Hindlimb muscle (tissue), 1 donor: Measurements from ENCODE around the gene IGLL5. TPM values are rescaled to one million over a fixed set of nuclear protein-coding genes. Genes with fewer than 3 reads are reported as not detected.
"Not testable (repeated sequence)": the region's sequence is repeated elsewhere in the genome, so short reads cannot be mapped to it uniquely, and the experiment has no call there.

Source experiments
- DNase-seq: peaks from one replicate; pipeline ENCODE4 v3.0.0-alpha.2; 2013
- polyA plus RNA-seq: library from polyadenylated mRNA; unstranded; fragments of 120-200 nt; gene quantifications from one replicate; pipeline ENCODE4 v1.2.1, GENCODE V29; 2013; ENCODE audit not compliant: insufficient read length

The IGLL5 gene
- polyA plus RNA-seq, 1 donor: 0.22 TPM

DNA sequence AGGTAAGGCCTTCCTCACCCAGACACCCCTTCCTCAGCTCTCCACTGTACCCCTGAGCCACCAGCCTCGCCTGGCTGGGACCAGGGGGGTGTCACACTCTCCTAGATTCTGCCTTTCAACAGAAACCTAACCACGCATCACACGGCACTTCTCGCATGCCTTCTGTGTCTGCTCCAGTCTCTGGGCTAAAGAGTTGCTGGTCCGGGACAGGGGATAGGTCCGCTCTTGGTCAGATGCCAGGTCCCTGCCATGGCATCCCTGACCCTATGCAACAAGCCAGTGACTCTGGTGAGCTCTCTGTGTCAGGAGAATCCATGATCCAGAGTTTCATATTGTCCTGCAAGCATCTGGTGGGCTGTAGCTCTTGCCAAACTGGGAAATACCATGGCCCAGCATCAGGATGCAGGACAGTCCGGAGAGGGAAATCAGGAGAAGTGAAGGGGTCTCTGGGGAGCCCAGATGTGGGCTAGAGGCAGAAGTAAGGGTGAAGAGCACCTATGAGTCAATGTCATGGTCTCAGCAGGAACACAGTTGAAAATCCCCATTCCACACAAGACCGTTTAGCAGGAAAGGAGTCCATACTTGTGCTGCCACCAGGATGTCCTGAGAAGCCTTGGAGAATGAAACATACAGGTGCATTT, 14.1 kb downstream of the IGLL5 start:
- no peak for DNase-seq

DNA sequence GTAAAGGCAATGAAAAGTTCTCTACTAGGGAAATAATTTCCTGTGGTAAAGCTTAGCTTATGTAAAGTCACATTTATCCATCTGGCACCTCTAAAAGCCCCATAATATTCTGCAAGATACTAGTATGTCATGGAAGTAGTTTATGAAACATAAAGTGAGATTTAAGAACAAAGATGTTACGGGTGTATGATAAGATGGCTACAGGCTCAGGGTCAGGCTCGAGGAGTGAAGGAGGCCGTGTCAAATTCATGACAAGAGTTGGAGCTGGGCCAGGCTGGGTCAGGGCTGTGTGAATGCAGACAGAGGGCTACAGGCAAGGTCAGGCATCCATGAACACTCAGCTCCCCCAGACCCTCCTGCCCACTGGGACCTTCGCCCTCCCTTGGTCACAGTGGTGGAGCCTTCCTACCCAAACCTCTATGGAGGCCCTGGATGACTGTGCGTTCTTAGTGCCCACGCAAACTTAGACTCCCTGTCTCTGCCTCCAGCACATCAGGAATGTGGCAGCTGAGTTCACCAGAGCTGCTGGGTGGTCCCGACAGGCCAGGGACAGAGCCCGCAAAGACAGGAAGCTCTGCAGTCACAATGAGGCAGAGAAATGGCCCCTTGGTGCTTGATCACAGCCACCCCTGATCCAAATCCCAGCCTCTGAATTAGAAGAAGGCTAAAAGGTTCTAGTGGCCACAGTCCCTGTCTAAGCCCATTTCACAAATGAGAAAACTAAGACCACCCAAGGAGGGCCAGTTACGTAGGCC, 14.8 kb downstream of the IGLL5 start:
- no peak for DNase-seq

DNA sequence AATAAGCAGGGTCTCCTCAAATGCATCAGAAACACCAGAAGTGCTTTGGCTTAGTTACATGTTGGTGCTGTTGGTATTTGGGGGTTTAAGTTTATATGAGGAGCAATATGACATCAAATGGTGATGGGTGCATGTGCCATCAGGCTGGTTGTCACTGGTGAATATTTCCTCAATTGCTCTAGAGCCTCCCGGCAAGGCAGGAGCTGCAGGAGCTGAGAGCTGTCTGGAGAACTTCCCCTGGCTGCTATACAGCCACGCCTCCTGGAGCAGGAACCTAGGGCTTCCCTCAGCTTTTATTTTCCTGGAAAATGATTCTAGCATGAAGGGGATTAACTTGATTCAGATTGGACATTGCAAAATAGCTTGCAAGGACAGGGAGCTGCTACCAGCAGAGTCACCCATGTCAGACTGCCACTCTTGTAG, 15.8 kb downstream of the IGLL5 start:
- DNase-seq: peak; percentile 58

DNA sequence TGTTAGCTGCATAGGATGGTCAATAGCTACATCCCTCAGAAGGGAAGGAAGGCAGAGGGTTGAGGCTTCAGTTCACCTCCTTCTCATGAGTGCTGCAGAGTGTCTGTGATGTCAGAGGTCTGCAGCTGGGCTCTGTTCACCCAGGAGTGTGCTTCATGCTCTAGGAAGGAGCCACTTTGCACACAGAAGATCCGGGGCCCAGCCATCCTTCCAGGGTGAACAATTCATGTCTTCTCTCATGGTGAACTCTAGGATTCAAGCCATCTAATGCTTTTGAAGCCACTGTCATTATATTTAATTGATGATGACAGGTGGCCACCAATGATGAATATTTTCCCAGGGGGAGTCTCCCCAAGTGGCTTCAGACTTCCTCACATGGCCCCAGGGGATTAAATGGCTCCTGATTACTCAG, 16.2 kb downstream of the IGLL5 start:
- not testable (repeated sequence) for DNase-seq

DNA sequence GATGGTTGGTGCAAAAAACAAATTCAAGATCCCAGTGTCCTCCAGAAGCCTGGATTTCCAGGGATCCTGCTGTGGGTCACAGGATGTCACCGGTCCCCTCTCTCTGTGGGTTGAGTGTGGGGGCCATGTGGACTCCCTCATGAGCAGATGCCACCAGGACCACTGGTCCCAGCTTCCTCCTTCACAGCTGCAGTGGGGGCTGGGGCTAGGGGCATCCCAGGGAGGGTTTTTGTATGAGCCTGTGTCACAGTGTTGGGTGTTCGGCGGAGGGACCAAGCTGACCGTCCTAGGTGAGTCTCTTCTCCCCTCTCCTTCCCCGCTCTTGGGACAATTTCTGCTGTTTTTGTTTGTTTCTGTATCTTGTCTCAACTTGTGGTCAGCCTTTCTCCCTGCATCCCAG, 17.1 kb downstream of the IGLL5 start:
- DNase-seq: not testable (repeated sequence)

DNA sequence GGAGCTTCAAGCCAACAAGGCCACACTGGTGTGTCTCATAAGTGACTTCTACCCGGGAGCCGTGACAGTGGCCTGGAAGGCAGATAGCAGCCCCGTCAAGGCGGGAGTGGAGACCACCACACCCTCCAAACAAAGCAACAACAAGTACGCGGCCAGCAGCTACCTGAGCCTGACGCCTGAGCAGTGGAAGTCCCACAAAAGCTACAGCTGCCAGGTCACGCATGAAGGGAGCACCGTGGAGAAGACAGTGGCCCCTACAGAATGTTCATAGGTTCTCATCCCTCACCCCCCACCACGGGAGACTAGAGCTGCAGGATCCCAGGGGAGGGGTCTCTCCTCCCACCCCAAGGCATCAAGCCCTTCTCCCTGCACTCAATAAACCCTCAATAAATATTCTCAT, 18.8 kb downstream of the IGLL5 start:
- DNase-seq: not testable (repeated sequence)

DNA sequence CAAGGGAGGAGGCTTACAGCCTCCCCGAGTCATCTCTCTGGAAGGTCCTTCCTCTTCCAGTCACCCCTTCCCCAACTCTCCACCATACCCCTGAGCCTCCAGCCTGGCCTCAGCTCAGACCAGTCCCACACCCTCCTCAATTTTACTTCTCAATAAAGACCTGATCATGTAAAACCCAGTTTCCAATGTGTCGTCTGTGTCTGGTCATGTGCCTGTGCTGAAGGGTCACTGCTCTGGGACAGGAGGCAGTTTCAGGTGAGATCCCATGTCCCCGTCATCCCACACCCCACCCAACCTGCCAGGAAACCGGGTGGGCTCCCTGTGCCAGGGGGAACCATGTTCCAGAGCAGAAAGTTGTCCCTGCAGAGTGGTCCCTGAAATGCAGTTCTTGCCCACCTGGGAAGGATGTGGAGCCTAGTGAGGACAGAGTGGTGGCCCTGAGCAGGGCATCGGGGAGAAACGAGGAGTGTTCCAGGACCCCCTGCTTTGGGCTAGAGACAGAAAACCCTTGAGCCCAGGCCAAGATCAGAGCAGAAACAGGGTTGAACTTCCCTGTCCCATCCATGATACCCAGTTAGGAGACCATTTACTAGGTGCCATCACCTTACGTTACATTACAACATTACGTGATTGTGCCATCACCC, 19.4 kb downstream of the IGLL5 start:
- DNase-seq: no peak

DNA sequence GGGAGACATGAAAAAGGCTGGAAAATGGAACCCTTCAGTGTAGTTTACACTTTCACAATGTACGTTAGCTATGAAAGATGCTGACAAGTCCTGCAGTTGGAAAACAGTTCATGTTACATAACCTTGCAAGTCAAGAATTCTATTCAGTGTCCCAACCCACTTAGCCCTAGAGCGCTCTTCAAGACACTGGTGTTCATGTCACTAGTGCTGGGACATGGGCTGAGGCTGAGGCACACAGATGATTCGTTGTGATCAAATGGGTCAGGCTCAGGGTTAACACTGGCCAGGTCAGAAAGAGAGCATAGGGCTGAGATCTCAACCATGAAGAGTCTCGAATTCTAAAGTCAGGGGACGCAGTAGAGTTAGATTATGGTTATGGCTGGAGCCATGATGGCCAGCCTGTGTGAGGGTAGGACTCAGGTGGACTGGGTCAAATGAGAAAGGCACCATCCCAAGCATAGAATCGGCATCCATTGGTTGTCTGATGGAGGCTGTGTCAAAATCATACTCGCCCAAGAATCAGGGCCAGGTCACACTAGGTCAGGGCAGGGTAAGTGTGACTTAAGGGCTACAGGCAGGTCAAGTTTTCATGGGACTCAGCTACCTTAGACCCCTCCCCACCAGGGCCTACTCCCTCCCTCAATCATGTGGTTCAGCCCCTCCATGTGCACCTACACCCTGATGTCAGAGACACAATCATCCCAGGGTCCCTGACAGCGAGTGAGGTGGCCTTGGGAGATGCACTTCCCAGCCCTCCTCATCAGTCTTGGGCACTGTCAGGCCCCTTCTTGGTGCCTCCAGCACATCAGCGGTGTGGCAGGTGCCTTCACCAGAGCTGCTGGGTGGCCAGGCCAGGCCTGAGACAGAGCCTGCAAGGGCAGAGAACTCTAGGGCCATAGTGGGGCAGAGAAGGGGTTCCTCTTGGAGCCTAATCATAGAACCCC, 20.2 kb downstream of the IGLL5 start:
- no peak for DNase-seq

DNA sequence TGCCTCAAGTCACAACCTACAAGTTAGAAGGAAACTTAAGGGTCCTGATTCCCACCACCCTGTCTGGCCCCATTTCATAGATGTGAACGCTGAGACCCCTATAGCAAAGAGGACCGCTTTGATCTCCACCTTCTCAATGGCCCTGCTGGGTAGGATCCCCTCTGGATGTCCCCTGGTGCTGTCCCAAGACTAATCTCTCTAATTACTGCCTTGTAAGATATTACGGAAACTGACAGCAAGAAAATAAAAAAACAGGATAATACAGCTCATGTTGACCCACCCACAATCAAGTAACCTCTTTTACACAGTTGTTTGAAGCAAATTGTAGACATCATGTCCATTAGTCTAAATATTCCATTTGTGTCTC, 20.9 kb downstream of the IGLL5 start:
- no peak for DNase-seq

DNA sequence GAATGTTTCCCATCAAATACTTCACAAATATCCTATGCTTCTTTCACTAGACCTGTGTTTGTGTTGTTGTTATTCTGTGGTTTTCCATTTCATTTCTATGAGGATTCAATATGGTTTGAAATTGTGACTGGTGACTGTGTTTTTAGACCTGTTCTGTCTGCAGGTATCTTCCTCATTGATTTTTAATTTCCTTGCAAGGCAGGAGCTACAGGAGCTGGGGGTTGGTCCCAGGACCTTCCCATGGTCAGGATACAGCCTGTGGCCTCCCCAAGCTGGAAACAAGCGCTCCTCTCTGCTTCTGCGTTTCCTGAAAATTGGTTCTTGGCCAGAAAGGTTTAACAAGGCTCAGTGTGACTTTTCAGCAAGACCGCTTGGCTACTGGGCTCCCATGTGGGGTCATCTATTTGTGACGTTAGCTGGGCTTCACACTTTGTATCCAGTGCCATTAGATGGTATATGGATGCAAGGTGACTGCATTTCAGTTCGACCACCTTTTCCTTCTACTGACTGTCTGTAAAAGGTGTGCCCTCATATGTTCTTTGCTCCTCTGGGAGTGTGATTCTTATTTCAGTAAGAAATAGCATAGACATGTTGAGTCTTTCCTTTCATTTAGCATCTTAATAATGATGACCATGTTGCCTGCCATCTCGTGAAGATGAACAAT, 21.5 kb downstream of the IGLL5 start:
- DNase-seq: no peak

DNA sequence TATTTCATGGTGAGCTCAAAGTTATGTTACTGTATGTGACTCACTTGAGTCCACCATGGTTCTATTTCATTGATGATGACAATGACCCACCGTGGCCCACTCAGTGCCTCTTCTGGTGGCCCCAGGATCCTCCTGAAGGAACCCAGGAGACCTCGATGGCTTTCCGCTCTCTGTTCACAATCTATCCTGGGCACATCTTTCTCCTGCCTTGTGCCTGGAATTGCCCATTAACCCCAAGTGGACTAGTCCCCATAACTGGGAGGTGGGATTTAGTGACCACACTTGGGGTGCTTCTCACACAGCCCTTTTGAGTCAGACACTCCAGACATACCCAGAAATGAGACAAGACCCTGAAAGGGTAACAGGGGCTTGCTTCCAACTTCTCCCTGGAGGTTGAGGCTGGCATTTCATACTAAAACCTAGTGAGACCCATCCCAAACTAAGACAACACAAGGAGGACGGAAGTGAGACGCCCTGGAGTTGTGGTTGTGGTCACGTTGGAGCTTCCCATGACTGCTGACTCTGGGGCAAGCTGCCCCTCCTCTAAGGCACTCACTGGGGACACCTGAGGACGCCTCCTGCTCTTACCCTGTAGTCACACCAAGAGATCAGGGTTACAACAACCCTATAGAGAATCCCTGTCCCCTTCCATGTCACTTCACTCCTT, 22.1 kb downstream of the IGLL5 start:
- no peak for DNase-seq

DNA sequence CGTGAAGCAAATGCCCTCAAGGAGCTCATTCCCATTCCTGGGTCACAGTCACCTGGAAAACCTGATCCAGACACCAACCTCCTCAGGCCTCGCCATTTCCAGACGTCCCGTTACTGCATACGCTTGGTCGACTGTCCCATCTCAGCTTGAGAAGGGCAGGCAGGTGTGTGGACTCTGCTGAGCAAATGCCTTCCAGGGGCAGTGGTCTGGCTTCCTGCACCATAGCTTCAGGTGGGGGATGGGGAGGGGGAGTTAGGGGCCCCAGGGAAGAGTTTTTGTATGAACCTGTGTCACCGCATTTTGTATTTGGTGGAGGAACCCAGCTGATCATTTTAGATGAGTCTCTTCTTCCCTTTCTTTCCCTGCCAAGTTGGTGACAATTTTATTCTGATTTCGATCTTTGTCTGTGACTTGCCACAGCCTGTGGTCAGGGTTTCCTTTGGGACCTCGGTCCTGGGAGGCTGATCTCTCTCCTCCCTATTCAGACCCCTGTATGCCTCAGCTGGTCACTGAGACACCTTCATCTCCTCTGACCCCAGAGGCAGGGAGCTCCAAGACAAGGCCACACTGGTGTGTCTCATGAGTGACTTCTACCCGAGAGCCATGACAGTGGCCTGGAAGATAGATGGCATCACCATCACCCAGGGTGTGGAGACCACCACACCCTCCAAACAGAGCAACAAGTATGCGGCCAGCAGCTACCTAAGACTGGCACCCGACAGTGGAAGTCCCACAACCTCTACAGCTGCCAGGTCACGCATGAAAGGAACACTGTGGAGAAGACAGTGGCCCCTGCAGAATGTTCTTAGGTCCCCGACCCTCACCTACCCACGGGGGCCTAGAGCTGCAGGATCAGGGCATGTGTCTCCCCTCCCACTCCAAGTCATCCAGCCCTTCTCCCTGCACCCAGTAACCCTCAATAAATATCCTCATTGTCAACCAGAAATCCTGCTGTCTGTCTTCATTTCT, 22.9 kb downstream of the IGLL5 start:
- no peak for DNase-seq

DNA sequence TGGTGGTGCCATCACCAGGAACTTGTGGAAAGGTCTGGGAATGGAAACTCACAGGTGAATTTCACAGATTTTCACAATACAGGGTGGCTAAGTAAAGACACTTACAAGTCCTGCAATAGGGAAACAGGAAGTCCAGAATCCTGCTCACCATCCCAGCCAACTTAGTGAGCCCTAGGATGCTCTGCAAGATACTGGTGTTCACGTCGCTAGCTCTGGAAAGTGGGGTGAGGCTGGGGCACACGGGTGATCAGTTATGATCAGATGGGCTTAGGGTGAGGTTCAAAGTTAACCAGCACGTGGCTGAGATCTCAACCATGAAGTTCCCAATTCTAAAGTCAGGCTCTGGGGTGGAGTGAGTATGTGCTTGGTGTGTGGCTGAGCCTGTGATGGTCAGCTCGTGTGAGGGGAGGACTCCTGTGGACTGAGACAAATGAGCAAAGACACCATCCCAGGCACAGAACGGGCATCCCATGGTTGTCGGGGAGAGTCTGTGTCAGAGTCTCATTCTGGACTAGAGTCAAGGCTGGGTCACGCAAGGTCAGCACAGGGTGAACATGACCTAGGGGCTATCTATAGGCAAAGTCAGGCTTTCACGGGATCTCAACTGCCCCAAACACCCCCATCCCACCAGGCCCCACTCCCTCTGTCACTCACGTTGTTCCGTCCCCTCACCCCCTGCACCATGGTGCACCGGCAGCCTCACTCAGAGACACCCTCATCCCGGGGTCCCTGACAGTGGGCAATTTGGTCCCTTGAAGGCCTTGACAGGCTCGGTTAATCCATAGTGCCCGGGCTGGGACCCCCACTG, 23.9 kb downstream of the IGLL5 start:
- DNase-seq: no peak

DNA sequence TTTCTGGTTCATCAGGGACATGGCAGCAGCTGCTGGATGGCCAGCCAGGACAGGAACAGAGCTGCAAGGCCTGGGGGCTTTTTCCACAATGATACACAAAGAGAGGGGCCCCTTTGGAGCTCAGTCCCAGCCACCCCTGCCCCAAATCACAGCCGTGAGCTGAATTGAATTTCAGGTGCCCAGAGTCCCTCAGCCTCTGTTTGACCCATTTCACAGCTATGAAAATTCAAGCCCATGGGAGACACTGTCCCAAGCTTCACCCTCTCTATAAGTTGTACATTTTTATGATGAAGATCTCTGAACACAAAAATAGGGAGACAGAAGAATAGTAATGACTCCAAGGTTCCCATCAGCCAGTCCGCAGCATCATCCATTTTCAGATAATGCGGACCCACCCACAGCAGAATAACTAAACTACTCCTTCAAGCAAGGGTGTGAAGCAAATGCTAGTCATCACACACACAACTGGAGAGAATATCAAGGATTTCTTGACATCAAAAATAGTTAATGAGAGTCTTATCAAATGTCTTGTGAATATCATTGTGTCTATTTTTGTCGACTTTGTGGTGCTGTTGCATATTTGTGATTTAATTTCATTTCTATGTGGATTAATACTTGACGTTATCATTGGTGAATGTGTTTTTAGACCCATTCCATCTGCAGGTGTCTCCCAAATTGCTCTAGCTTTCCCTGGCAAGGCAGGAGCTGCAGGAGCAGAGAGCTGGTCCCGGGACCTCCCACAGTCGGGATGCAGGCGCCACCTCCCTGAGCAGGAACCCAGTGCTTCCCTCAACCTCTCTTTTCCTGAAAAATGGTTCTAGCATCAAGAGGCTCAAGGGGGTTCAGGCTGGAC, 24.7 kb downstream of the IGLL5 start:
- no peak for DNase-seq

DNA sequence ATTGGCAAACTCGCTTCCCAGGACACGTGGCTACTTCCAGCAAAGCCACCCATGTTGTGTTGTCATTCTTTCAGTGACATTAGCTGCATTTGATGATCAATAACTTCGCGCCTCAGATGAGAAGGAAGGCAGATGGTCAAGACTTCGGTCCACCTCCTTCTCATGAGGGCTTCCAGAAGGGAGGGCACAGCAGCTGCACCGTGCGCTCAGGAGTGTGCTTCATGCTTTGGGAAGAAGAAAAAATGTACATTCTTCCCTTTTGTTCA, 25.3 kb downstream of the IGLL5 start:
- DNase-seq: no peak

DNA sequence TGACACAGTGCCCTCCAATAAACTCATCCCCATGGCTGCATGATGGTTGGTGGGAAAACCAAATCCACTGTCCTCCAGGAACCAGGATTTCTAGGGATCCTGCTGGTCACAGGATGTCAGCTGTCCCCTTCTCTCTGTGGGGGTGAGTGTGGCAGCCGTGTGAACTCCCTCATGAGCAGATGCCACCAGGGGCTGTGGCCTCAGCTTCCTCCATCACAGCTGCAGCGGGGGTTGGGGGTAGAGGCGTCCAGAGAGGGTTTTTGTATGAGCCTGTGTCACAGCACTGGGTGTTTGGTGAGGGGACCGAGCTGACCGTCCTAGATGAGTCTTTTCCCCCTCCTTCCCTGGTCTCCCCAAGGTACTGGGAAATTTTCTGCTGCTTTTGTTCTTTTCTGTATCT, 26.4 kb downstream of the IGLL5 start:
- DNase-seq: no peak

DNA sequence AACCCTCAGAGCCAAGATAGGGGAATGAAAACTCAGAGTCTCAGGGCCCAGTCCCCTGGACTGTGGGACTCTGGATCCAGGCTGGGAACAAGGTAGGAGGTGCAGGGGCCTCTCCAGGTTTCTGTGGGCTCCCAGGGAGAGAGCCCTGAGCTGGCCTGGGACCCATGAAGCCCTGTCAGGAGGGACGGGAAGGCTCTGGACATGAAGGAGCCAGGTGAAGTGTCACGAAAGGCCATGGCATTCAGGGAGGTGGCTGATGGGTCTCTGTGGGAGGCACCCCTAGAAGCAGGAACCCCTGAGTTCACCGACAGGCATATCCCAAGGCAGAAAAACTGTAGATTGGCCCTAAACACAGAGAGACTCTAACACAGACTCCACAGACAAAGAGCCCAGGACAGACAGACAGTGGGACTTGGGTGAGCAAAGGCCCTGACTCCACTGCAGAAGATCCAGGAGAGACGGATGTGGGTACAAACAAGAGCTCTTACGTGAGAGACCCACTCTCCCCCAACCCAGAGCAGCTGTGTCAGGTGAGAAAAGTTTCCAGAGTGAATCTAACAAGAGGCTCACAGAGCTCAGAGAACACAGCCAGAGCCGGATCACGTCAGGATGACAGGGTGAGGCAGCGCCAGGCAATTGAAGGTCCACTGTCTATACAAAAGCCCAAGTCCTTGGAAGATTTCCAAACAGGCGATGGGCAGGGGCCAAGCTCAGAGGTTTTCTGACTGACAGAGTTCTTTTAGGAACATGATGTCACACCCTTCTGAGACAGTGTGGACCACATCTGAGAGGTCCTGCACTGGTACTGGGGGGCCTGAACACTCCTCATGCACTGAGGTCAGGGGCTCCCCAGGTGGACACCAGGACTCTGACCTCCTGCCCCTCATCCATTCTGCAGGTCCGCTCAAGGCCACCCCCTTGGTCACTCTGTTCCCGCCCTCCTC, 27.4 kb downstream of the IGLL5 start:
- no peak for DNase-seq

DNA sequence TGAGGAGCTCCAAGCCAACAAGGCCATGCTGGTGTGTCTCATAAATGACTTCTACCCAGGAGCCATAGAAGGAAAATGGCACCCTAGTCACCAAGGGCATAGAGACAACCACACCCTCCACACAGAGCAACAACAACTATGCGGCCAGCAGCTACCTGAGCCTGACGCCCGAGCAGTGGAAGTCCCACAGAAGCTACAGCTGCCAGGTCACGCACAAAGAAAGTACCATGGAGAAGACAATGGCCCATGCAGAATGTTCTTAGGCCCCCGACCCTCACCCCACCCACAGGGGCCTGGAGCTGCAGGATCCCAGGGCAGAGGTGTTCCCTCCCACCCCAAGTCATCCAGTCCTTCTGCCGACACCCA, 28.0 kb downstream of the IGLL5 start:
- no peak for DNase-seq
